Right forelimb (tissue), 1 donor: ENCODE data around the gene THRB.
A peak's percentile ranks its signal among the peaks of the same experiment; 100 is the strongest.

Experiments used
- DNase-seq: peaks from one replicate; pipeline ENCODE4 v3.0.0-alpha.2; 2018

Gene THRB

DNA sequence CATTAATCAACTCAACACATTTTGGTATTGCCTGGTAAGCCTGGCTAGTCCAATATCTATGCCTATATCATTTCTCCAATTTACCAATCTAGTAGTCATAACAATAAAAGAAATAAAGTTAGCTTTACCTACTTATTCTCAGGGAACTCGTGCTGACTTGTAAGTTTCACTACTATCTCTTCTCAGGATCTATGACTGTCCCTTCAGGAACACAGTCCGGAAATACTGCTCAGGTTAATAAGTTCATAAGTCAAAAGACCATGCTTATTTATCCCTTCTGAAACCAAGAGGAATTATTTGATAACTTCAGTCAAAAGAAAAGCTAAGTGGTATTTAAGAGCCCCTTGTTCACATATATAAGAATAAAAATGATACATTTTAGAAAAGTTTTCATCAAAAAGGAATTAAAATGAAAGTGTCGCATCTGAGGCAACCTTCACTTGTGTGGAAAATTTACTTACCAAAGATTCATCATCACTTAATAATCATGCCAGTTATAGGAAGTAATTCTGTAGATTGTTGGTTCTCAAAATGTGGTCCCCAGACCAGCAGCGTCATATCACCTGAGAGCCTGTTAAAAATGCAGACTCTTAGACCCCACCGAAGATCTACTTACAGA is 15.5 kb upstream of the THRB start:
- DNase-seq, result no peak

DNA sequence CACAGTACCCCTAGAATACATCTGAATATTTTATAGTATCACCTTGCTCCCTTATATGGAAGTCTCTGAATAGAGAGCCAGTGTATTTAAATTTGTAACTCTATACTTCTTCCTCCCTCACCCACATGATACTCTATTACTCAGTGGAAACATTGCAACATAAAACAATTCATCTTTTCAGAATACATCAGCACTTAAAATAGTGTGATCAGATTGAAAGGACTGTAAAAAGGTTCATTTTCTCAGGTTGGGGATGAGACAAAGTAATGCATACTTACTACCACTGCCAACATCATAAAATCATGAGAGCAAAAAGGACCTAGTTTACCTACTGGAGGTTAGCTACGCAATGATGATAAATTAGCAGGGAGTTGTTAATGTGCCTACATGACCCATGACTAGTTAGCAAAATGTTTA is 13.8 kb upstream of the THRB start:
- DNase-seq, result no peak

DNA sequence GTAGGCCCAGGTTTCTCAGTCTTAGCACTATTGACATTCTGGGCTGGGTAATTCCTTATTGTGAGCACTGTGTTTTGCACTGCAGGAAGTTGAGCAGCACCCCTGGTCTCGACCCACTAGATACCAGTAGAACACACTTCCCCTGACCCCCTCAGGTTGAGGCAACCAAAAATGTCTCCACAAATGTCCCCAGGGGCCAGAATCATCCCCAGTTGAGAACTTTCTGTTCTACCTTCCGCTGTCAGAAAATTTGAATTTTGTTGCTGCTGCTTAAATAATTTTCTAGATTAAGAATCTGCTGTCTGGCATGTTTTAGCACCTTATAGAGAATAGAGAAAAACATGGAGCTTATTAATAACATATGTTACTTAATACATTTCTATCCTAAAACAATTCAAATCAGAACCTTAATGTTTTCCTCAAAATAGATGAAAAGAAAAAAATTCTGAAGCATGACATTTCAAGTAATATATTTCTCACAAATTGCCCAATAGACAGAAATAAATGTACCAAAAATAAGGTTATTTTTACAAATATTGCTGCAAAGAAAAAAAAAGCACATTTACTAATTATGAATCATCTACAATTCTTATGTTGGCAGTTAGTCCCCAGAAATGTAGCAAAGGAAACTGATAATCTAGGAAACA is 13.2 kb upstream of the THRB start:
- no peak for DNase-seq

DNA sequence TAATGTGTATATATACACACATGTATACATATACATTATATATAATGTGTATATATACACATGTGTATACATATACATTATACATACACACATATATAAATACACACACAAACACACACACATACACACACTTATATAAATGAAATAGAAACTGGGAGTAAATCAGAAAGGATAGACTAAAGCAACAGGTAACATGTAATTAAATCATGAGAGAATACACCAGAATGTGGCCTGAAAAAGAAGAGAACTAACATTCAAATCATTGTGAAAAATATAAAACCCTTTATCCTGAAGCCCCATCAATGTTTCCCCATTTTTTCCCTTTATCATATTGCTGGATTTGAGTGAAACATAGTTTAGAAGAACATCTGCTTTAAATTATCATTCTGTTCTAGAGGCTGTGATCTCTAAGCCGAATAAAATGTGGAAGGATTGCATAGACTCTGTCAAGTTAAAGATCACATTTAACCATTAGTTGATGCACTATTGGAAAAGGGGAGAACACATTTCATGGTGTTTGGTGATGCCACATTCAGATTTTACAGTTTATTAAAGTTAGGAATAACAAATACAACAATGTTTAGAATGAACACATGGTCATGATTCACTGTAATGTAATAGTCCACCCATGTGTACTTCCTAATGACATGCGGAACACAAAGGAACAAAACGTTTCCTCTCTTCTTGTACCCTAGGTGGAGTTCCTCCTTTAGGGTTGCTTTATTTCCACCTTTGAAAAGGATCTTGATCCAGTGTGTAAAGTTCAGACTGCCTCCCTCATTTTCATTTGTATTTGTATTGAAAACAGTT is 12.5 kb upstream of the THRB start:
- no peak for DNase-seq

DNA sequence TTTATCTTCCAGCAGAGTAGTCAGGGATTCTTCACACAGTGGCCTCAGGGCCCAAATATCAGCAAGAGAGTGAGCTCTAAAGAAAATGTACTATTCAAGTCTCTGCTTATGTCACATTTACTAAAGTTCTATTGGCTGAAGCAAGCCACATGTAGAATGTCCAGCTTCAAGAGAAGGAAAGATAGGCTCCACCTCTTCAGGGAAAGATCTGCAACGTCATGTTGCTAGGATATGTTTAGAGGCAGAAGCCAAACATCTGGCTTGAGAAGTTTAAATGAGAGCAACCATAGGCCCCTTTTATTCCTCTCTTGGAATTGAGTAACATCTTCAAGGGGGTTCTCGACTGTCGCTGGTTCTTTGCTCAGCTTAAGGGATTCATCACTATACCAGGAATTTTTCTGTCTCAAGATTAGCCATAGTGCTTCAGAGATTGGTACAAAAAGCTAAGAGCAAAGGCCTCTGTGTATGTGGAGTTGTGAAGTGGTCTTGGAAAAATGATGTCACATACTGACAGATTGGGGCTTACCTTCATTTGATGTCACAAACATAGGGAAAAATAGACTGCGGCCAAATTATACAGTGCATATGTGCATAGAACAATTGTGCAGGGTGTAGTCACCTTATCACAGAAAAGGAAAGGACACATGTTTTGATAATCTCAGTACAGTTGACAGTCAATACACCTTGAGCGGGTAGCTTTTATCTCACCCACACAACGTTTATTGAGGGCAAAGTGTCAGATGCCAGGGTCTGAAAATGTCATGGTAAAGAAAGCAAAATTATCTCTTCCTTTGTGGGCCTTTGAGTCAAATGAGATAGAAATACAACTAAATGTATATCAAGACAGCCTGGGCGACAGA is 11.3 kb upstream of the THRB start:
- no peak for DNase-seq

DNA sequence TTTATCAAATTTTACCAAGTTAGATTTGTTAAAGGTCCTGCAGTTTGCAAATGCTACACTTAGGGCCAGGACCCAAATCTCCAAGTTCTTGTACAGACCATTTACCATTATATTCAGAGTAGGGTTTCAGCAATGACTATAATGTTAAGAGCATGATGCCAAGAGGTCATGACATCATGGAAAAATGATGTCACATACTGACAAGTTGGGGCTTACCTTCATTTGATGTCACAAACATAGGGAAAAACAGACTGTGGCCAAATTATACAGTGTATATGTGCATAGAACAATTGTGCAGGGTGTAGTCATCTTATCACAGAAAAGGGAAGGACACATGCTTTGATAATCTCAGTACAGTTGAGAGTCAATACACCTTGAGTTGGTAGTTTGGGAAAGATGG is 10.1 kb upstream of the THRB start:
- no peak for DNase-seq

DNA sequence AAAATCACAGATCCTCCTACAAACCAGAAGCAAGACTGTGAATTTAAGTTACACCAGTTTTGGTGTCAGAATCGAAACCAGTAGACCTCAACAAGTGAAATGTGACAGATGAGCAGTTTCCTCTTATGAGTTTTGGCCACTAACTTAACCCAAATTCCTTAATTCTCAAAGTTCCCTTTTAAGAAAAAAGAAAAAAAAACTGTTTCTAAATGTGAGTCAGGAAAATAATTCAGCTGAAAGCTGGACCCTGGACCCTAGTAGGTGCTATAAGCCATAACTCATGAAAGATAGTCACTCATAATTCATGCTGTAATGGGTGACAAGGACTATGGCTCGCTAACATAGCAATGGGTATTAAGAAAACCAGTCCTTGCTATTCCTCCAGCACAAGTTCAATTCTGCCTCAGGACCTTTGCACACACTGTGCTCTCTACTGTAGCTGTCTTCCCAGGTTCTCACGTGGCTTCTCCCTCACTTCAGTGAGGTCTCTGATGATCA is 9.0 kb upstream of the THRB start:
- no peak for DNase-seq

DNA sequence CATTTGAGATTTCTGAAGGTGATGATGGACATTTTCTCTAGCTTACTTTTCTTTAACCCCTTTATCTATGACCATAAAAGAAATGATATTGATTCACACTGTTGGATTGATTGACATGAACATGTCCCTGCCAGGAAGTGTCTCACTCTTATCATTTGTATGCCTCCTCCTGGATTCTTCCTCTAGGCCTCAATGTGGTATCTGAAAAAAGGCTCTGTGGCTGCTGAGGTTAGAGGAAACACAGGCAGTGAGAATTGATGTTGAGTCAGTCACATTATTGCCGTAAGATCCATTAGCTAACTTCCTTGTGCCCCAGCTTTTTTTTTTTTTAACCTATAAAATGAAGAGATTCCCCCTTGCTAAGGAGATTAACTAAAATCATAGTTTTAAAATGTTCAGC is 8.0 kb upstream of the THRB start:
- no peak for DNase-seq

DNA sequence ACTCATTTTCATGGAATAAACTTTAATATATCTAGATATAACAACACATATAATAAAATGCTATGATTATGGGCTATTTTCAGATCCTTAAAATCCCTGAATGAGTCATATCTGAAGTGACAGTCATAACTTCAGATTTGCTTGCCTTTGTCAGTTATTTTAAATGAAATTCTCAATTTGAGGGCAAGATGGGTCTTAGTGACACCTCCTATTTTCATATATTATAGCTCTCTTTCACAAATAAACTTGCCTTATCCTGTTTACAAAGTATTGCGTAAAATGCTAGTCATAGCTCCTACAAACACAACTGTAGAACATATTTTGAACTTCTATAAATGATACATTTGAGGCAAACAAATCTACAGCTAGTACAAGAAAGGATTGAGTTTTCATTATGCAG is 6.2 kb upstream of the THRB start:
- DNase-seq, result no peak

DNA sequence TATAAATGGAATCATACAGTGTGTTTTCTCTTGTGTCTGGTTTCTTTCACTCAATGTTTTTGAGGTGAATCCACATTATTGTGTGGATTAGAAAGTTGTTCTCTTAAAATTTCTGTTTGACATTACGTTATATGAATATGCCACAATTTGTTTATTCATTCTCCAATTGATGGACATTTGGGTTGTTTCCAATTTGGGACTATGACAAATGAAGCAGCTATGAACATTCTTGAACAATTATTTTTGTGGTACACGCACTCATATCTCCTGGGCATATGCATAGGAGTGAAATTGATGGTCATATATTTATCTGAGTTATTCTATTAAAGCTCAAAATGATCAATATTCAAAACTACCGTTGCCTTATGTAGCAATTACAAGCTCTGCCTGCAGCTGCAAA is 5.3 kb upstream of the THRB start:
- DNase-seq, result no peak

DNA sequence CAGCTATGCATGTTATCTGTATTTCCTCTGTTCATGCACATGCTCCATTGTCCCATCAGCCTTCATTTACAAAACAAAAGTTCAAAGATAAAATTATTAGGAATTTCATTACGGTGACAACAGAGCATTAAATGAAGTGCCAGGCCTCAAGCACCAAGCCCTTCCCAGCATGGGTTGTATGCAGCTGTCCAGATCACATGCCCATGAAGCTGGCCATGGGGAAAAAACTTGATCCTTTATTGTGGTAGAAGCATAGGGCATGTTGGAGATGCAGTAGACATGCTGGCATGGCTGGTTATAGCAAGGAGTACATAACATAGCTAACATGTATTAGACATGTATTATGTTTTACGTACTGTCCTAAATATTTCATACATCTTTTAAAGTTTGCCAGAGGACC is 4.1 kb upstream of the THRB start:
- no peak for DNase-seq

DNA sequence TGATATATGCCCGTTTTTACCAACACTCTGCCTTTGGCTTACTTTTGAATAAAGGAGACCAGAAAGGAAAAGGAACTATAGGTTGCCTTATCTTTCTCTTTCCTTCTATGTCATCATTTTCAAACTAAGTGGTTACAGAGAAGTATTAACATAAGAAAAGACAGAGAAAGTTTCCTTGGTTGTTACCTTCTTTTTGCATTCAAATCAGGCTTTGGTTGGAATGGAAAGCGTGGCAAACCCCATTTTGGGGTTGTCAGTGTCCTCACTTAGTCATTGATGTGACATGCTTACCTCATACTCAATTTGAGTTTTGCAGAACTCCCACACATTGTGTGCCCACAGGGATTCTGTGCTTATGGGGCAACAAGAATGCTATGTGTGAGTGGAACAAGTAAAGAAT is 3.7 kb upstream of the THRB start:
- DNase-seq, result no peak

DNA sequence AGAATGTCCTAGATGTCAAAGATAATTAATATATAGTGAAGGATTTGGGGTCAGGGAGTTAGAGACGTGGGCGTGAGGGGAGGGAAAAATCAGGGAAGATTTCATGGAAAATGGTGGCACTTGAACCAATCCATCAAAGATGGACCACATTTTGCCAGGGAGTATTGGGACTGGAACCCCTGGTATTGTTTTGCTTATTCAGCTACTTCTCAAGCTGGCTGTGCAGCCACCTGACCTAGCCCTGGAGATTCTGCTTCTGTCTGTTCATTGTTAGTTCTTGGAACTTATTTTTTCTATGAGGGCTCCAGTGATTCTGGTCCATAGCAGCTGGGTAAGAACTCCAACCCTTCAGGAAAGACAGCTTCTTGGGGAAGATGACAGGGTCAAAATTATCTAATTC is 3.3 kb upstream of the THRB start:
- DNase-seq, result no peak

DNA sequence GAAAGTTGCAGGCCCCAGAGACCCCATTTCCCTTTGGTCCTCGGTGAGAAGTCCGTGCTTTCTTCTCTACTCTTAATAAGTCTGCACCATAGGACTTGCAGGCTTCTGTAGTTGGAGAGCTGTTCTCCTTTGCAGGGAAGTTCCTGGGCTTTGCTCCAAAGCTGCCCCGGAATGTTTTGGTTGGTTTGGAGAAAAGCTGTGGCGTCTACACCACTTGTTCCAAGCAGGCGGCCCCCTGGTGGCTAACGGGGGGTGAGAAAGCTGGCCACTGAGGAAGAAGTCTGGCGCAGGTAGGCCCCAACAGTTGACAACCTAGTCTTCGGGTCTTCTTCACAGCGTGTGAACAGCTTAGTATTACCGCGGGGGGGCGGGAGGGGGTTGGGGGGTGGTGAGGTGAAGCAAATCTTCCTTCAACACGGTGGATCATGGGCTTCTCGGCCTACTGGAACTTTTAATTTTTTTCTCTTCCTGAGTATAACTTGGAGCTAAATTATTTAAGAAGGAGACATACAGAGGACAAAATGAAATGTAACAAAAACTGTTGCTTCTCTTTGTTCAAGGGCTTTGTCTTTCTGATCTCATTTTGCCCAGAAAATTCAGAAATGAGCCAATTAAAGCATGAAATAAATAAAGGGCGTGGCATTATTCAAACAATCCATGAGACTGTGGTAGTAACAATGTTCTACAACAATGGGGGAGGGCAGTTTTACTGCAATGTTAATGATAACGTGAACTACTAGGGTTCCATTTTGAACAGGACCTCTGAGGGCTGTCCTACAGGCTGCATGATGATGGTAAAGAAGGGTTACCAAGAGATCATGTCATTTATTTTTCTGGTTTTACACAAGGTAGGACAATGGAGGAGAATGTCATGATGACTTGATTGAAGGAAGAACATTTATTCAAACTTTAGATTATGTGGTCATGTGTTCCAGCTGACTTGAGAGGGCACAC is 2.2 kb upstream of the THRB start:
- DNase-seq, result peak; percentile 75

DNA sequence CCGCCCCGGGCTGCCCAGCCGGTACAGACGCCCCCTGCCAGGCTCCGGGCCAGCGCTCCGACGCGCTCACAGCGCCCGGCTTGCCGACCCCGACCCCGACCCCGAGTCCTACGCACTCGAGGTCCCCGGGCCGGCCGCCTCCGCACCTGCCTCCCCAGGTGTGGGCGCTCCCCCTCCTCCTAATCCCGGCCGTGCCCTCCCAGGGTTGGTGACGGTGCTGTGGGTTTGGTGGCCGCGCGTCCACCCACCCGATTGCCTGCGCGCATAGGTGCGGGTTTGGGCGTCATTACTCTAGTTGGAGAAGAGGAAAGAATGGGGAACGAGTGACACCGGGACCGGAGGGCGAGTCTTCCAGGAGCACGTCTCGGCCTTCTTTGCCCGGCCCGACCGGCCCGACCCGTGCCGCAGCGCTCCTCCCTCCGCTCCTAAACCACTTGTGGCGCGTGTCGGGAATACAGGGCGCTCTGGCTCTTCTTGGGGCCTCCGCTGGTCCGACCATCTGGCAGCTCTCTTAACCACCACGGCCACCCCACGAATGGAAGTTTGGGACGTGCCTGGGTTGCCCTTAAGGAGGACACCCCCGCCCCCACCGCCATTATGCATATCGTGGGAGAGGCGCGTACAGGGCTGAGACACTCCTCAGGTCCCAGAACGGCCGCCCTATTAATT is 810 bp upstream of the THRB start:
- DNase-seq, result peak; percentile 52

DNA sequence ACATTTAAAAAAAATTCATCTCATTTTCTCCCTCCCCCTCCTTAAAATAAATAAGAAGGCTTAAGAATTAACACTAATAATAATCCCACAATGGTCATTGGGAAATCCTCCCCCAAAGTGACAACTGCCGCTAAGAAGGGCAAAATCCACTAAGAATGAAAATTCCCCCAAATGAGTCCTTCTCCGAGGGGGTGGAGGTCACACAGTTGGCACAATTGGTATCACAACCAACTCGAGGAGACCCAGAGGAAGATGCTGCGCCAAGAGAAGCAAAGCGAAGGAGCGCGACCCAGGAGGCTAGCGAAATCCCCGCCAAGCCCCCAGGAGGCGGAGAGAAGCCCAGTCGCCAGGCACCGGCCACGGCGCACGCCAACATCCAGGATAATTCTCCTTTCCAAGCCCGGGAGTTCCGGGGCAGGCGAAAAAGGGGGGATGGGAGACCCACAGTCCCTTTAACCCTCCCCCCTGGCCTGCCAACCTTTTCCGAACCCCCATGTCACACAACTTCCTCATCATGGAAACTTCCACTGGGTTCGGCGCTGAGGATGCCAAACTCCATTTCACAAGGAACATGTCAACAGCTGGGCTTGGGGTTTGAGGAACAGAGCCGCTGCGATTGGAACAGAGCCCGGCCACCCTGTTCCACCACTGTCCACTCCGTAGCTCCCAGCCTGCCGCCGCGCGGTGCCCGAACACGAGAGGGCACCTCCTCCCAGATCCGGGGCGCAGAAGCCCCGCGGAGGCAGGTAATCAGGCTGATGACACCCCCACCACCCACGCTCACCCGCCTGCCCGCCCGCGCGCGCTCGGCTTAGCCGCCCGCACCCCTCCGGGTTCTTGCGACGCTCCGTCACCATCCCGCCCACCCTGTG is 668 bp downstream of the THRB start:
- DNase-seq, result peak; percentile 73

DNA sequence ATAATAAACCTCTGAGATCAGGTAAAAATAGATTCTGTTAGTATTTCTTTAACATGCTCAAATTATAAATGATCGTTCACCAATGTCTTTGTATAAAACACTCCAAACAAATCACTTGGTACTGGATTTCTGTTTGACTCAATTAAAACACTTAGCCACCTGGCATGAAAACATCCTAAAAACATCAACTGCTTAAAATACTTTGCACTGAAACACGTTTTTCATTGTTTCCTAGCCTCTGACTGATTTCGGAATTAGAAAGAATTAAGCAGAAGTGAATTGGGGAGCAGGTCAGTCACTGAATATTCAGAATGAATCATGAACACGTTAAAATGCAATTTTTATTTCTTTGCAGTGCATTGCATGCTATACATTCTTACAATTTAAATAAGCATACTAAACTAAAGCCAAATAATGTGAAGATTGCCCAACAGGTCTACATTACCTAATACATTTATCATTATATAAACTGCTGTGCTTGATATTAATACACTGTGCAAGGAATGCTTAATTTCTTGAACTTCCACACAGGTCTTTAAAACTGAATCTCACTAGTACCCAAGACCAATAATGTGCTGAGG is 1.6 kb downstream of the THRB start:
- DNase-seq, result no peak

DNA sequence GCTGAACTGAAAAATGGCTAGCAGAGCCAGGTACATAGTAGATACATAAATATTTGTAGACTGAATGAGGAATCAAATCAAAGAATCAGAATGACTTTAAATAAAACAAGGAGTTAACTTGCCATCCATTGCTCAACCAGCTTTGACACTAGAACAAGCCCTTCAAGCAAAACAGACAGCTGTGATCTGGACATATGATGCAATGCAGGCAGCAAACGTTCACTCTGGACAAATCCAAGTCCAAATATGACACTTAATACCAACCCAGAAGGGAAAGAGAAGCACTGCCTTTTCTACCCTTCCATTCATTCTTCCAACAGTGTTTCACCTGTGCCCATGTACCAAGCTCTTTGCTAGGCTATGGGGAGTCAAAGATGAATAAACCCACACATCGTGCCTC is 4.5 kb downstream of the THRB start:
- no peak for DNase-seq

DNA sequence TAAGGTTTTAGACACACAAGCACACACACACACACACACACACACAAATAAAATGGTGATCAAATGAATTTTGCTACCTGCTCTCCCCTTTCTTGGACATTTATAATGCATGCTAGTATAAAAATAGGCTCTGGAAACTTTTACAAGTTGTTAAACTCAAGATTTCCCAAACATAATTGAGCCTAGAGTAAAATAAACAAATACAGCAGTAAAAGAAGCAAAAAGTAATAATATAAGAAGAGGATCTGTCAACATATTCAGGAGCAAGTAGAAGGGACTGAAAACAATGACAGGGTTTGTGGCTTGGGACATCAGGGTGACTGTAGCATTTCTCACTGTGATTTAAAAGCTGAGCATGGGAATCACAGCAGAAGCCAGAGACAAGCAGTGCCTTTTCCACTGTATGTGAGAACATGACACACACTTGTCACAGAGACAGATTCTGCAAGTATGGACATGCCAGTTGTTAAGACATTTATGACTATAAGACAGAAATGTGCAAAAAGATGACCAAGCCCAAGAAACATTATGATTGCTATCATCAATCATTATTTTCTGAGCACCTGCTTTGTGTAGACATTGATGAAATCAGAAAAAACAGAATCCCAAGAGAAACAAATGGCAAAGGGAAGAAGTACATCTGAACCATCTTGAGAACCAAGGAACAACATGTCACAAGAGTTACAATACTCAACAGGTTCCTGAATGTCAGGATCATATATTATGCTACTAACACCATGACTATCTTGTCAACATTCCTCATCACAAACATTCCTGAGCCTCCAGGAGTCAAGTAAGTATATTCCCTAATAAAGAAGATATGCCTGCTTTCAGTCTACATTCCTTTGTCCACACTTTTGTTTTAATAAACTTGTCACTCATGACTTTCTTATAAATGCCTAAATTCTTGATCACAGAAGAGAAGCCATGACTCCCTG is 7.1 kb downstream of the THRB start:
- DNase-seq, result no peak
